ENCODE data around the gene ZFP92.

- no peak for TF ChIP-seq SIN3A (IDR thresholded peaks at IDR 0.05; ENCODE audit: low read depth, low read length)
- TF ChIP-seq ZSCAN29 (IDR thresholded peaks at IDR 0.05), result no peak
- TF ChIP-seq, protein P1, sequence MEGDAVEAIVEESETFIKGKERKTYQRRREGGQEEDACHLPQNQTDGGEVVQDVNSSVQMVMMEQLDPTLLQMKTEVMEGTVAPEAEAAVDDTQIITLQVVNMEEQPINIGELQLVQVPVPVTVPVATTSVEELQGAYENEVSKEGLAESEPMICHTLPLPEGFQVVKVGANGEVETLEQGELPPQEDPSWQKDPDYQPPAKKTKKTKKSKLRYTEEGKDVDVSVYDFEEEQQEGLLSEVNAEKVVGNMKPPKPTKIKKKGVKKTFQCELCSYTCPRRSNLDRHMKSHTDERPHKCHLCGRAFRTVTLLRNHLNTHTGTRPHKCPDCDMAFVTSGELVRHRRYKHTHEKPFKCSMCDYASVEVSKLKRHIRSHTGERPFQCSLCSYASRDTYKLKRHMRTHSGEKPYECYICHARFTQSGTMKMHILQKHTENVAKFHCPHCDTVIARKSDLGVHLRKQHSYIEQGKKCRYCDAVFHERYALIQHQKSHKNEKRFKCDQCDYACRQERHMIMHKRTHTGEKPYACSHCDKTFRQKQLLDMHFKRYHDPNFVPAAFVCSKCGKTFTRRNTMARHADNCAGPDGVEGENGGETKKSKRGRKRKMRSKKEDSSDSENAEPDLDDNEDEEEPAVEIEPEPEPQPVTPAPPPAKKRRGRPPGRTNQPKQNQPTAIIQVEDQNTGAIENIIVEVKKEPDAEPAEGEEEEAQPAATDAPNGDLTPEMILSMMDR (IDR thresholded peaks at IDR 0.05 in 2 of 3, conservative IDR thresholded peaks at IDR 0.05 in 1 of 3; ENCODE audit: control insufficient read depth in 2 of 3, extremely low read depth in 1 of 3, insufficient read depth in 1 of 3, low read depth in 3 of 3, low read length in 3 of 3), result no peak
- TF ChIP-seq ATF3 (IDR thresholded peaks at IDR 0.05; ENCODE audit: borderline replicate concordance, extremely low read depth, low read depth, low read length), result no peak
- TF ChIP-seq TARDBP (IDR thresholded peaks at IDR 0.05; ENCODE audit: borderline replicate concordance), result no peak
- no peak for TF ChIP-seq E2F8 (IDR thresholded peaks at IDR 0.05; ENCODE audit: low read depth, partially characterized antibody)
Measured at GRCh38 chrX:153435845-153436244, 24.6 kb downstream of the ZFP92 start.
